ENCODE data around the gene PCDHGA1.
"Not testable (repeated sequence)": the region's sequence is repeated elsewhere in the genome, so short reads cannot be mapped to it uniquely, and the experiment has no call there.

Gene PCDHGA1

DNA sequence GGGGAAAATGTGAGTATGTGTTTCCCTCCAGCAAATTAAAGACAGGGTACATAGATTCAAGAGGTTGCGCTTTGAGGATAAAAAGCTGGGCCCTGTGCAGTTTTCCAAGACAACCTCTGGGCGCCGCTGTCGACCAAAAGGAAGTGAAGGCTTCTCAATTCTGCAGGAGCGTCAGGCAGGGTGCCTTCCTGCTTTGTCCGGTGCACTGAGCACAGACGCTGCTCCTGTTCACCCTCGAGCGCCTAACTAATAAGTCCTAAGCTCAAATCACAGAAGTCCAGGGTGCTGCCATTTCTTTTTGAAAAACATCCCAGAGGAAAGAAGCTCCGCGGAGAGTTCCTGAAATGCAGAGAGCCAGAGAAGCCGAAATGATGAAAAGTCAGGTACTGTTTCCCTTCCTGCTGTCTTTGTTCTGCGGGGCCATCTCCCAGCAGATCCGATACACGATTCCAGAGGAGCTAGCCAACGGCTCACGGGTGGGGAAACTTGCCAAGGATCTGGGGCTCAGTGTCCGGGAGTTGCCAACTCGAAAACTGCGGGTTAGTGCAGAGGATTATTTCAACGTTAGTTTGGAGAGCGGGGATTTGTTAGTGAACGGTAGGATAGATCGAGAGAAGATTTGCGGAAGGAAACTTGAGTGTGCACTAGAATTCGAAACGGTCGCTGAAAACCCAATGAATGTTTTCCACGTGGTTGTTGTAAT, 19.8 kb downstream of the PCDHGA1 start, which contains the start of gene PCDHGB1:
TSS of gene PCDHGB1 (plus strand) at position 183 of the 703 bp plus-strand sequence. CDS start at position 345, 162 bp downstream.
- no peak for DNase-seq

- no peak for DNase-seq
Observed at GRCh38 chr5:141351591-141351990, 21.3 kb downstream of the PCDHGA1 start.

DNA sequence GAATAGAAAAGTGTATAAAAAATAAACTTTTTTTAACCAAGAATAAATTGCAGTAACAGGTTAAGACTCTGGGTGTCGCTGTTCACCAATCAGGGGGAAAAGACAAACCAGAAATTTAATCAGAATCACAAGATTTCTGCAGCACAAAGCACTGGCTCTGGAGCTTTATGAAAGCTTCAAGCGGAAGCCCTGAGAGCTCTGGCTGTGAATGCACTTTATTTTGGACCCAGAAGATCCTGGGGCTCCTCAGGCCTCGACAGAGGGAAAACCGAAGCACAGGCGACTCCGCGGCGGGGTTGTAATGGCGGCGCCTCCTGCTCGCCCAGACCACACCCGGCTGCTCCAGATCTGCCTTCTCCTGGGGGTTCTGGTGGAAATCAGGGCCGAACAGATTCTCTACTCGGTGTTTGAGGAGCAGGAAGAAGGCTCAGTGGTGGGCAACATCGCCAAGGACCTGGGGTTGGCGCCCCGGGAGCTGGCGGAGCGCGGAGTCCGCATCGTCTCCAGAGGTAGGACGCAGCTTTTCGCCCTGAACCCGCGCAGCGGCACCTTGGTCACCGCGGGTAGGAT, 24.7 kb downstream of the PCDHGA1 start, which contains the start of gene PCDHGA4:
TSS of gene PCDHGA4 (plus strand) at position 122 of the 570 bp plus-strand sequence. CDS start at position 209, 87 bp downstream.
- DNase-seq, result no peak

DNA sequence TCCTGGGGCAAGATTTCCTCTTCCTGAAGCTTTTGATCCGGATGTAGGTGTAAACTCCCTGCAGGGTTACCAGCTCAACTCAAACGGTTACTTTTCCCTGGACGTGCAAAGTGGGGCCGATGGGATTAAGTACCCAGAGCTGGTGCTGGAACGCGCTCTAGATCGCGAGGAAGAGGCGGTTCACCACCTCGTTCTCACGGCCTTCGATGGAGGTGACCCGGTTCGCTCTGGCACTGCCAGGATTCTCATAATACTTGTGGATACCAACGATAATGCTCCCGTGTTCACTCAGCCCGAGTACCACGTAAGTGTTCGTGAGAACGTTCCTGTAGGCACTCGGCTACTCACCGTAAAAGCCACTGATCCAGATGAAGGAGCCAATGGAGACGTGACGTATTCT, 25.3 kb downstream of the PCDHGA1 start:
- DNase-seq, result no peak

- DNase-seq, result no peak
Observed at GRCh38 chr5:141356133-141356532, 25.8 kb downstream of the PCDHGA1 start.

DNA sequence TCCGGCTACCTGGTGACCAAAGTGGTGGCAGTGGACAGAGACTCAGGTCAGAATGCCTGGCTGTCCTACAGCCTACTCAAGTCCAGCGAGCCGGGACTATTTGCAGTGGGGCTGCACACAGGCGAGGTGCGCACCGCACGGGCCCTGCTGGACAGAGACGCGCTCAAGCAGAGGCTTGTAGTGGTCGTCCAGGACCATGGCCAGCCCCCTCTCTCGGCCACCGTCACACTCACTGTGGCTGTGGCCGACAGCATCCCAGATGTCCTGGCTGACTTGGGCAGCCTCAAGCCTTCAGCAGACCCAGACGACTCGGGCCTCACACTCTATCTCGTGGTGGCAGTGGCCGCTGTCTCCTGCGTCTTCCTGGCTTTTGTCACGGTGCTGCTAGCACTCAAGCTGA, 26.6 kb downstream of the PCDHGA1 start:
- DNase-seq, result no peak

DNA sequence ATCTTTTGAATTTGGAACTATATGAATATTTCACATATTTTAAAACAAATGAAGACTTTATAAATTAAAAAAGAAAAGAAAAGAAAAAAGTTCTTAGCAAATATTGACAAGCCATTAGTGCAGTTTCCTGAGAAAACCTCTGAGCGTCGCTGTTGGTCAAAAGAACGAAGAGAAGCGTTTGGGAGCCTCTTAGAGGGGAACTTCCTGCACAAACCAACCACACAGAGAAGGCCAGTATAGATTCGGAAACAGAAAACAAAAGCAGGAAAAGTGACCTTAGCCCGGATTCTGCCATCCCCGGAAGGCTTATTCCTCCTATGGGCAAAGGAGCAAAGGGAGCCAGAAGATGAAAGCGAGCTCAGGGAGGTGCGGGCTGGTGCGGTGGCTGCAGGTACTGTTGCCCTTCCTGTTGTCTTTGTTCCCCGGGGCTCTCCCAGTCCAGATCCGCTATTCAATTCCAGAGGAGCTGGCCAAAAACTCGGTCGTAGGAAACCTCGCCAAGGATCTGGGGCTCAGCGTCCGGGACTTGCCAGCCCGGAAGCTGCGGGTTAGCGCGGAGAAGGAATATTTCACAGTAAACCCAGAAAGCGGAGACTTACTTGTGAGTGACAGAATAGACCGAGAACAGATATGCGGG, 29.6 kb downstream of the PCDHGA1 start, which contains the start of gene PCDHGB2:
TSS of gene PCDHGB2 (plus strand) at position 205 of the 637 bp plus-strand sequence. CDS start at position 347, 142 bp downstream.
- DNase-seq, result no peak

GRCh38 chr5:141360685-141361084, 30.4 kb downstream of the PCDHGA1 start:
- no peak for DNase-seq

DNA sequence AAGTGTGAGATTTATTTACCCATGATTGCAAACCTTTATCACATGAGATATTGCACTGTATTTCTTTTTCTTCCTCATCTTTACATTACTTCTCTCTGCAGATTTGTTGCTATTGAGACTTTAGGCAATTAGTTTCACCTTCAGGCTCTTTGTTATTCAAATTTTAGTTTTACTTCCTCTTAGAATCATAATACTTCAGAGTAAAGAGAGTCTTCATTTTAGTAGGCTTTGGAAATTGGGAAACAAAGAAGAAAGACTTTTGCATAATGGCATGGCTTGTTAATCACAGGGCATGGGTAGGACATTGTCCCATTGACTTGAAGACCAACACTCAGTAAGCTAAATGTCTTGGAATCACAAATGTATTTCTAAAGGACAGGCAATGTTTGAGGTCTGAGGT, 32.4 kb downstream of the PCDHGA1 start:
- no peak for DNase-seq

GRCh38 chr5:141363952-141364660, 33.8 kb downstream of the PCDHGA1 start, which contains the start of gene PCDHGA5:
TSS of gene PCDHGA5 (plus strand) at chr5:141364162. CDS start at chr5:141364331, 169 bp downstream.
- DNase-seq, result no peak

GRCh38 chr5:141366016-141366896, 35.9 kb downstream of the PCDHGA1 start:
- DNase-seq, result no peak

- DNase-seq, result no peak
Observed at GRCh38 chr5:141369994-141370848, 39.9 kb downstream of the PCDHGA1 start, which contains the start of gene PCDHGB3. TSS of gene PCDHGB3 (plus strand) at chr5:141370242. CDS start at chr5:141370395, 153 bp downstream.

- no peak for DNase-seq
Observed at GRCh38 chr5:141371572-141372475, 41.5 kb downstream of the PCDHGA1 start.

- DNase-seq, result no peak
Observed at GRCh38 chr5:141373673-141374317, 43.5 kb downstream of the PCDHGA1 start, which contains the start of gene PCDHGA6. TSS of gene PCDHGA6 (plus strand) at chr5:141373891. CDS start at chr5:141374084, 193 bp downstream.

GRCh38 chr5:141374627-141375026, 44.3 kb downstream of the PCDHGA1 start:
- DNase-seq, result no peak

DNA sequence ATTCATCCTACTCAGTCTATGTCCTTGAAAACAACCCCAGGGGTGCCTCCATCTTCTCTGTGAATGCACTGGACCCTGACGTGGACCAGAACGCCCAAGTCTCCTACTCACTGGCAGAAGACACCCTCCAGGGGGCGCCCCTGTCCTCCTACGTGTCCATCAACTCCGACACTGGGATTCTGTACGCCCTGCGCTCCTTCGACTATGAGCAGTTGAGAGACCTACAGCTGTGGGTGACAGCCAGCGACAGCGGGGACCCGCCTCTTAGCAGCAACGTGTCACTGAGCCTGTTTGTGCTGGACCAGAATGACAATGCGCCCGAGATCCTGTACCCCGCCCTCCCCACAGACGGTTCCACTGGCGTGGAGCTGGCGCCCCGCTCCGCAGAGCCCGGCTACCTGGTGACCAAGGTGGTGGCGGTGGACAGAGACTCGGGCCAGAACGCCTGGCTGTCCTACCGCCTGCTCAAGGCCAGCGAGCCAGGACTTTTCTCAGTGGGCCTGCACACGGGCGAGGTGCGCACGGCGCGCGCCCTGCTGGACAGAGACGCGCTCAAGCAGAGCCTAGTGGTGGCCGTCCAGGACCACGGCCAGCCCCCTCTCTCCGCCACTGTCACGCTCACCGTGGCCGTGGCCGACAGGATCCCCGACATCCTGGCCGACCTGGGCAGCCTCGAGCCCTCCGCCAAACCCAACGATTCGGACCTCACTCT, 45.3 kb downstream of the PCDHGA1 start:
- not testable (repeated sequence) for DNase-seq

DNA sequence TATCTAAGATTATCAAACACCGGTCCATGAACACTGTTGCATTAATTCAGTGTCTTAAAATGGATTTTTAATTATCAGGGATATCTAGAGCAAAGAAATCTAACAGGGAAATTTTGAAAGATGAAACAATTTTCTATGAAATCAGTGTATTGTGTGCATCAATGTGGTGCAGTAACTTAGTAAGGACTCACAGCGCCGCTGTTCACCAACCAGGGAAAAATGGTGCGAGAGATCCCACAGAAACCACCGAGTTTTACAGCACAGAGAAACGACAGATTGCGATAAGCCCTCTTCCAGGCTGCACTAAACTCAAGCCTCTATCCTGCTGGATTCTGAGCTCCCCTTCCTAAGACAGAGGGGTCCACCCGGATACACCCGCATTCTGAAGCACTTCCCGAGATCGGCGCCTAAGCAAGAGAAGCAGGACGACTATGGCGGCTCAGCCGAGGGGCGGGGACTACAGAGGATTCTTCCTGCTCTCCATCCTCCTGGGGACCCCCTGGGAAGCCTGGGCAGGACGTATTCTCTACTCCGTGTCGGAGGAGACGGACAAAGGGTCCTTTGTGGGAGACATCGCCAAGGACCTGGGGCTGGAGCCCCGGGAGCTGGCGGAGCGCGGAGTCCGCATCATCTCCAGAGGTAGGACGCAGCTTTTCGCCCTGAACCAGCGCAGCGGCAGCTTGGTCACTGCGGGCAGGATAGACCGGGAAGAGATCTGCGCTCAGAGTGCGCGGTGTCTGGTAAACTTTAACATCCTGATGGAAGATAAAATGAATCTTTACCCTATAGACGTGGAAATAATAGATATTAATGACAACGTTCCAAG, 52.4 kb downstream of the PCDHGA1 start, which contains the start of gene PCDHGA7:
TSS of gene PCDHGA7 (plus strand) at position 274 of the 826 bp plus-strand sequence. CDS start at position 432, 158 bp downstream.
- DNase-seq, result no peak

Data from activated T-cell treated with anti-CD3 and anti-CD28 coated beads for 4 hours (primary cell).